ENCODE results near the gene NFATC2IP.

- no peak for TF ChIP-seq CTCF (IDR thresholded peaks at IDR 0.05)
- no peak for TF ChIP-seq POLR2AphosphoS5 (IDR thresholded peaks at IDR 0.05; ENCODE audit: insufficient read depth in 1 of 2, low read depth in 1 of 2)
- no peak for TF ChIP-seq POLR2A (IDR thresholded peaks at IDR 0.05)
Measured at GRCh38 chr16:28986492-28986891, 35.8 kb downstream of the NFATC2IP start.
